K562 (cell line): Measurements from ENCODE around the gene SNW1. TPM values are rescaled to one million over a fixed set of nuclear protein-coding genes. Genes with fewer than 3 reads are reported as not detected.
A peak's percentile ranks its signal among the peaks of the same experiment; 100 is the strongest.
"Not testable (repeated sequence)": the region's sequence is repeated elsewhere in the genome, so short reads cannot be mapped to it uniquely, and the experiment has no call there.

ENCODE experiments used
- ATAC-seq: fragments of 200-7000 bp; cut with Tn5 transposase; 3 replicates; pipeline ENCODE4 v1.9.1; 2020; ENCODE audit warnings: moderate library complexity
- BruUV-seq: library from RNA; stranded (reverse); fragments of 400-500 nt; replicated peaks from 2 replicates; lab custom pipeline; 2021; lab: Mats Ljungman, UMichigan
- CTCF ChIA-PET: fragments of 300-600 bp; formaldehyde crosslinking; extraction: SDS; loops from one replicate; lab custom pipeline; 2021; ENCODE audit warnings: low intra/inter-chr PET ratio; lab: Yijun Ruan, JAX
- POLR2A ChIA-PET: fragments of 300-600, 350-650 bp; sonication (Branson Sonifier 250); formaldehyde crosslinking; extraction: SDS; loops from one replicate; lab custom pipeline; 2021; ENCODE audit warnings: antibody characterized with exemption, inconsistent platforms; lab: Yijun Ruan, JAX
- DNase-seq, 4 experiments: peaks; one replicate each; pipeline versions ENCODE4 v3.0.0 to v3.0.0-alpha.2; 2011 to 2018; ENCODE audit warnings: low spot score in 3 of 4, mixed read lengths in 3 of 4; ENCODE audit errors: extremely low read depth in 1 of 4
- FAIRE-seq: peaks from 2 replicates; lab custom pipeline; 2011; peaks lifted over from hg19 to GRCh38; lab: Jason Lieb, UNC
- H2AFZ ChIP-seq: 2 replicates; pipeline ENCODE4 v1.6.0; 2011; ENCODE audit warnings: low read depth, low read length, control low read depth, inconsistent platforms
- H3K27ac ChIP-seq: fragments of 200-600 bp; 3 replicates; pipeline ENCODE4 v1.8.0; 2011; ENCODE audit warnings: low read depth, mild to moderate bottlenecking, control low read depth, inconsistent platforms, low read length, moderate library complexity, mixed read lengths; ENCODE audit errors: extremely low read depth
- H3K27me3 ChIP-seq, 2 experiments: fragments of 300-600 bp in 1 of 2; 2 replicates in 1 of 2; 3 replicates in 1 of 2; pipeline versions ENCODE4 v1.6.0 to v1.8.0; 2011; ENCODE audit warnings: inconsistent platforms in 2 of 2, low read length in 2 of 2, mild to moderate bottlenecking in 1 of 2, mixed read lengths in 1 of 2, moderate library complexity in 1 of 2; ENCODE audit not compliant: control insufficient read depth in 2 of 2, insufficient read depth in 2 of 2
- H3K36me3 ChIP-seq: fragments of 300-600 bp; 3 replicates; pipeline ENCODE4 v1.8.0; 2011; ENCODE audit warnings: mild to moderate bottlenecking, low read length, inconsistent platforms; ENCODE audit not compliant: control insufficient read depth, insufficient read depth
- H3K4me1 ChIP-seq, 2 experiments: fragments of 200-600 bp in 1 of 2; replicated peaks in 1 of 2; 2 replicates in 1 of 2; 3 replicates in 1 of 2; pipeline versions ENCODE4 v1.5.1 to v1.8.0; 2011; ENCODE audit warnings: inconsistent platforms in 2 of 2, low read length in 2 of 2, mild to moderate bottlenecking in 1 of 2, mixed read lengths in 1 of 2, moderate library complexity in 1 of 2; ENCODE audit not compliant: control insufficient read depth in 2 of 2, insufficient read depth in 2 of 2
- H3K4me2 ChIP-seq: 2 replicates; pipeline ENCODE4 v1.6.1; 2011; ENCODE audit warnings: low read length, control low read depth, inconsistent platforms, mixed read lengths; ENCODE audit not compliant: insufficient read depth
- H3K4me3 ChIP-seq: fragments of 200-600 bp; sonication (generic), shearing (Covaris generic); 2 replicates; pipeline ENCODE4 v1.5.1; 2016; ENCODE audit warnings: control low read depth, inconsistent platforms
- H3K79me2 ChIP-seq: fragments of 200-600 bp; 3 replicates; pipeline ENCODE4 v1.8.0; 2011; ENCODE audit warnings: low read length, inconsistent platforms; ENCODE audit not compliant: control insufficient read depth, insufficient read depth
- H3K9ac ChIP-seq, 2 experiments: 2 replicates each; pipeline versions ENCODE4 v1.6.0 to v1.6.1; 2011; ENCODE audit warnings: low read depth in 2 of 2, low read length in 2 of 2, control low read depth in 1 of 2, inconsistent platforms in 1 of 2, mild to moderate bottlenecking in 1 of 2, mixed read lengths in 1 of 2; ENCODE audit not compliant: insufficient read depth in 1 of 2
- H3K9me1 ChIP-seq: one replicate; pipeline ENCODE4 v1.6.0; 2011; ENCODE audit warnings: inconsistent platforms, mild to moderate bottlenecking, low read length, moderate library complexity; ENCODE audit not compliant: control insufficient read depth, insufficient read depth
- H3K9me3 ChIP-seq: replicated peaks from 2 replicates; pipeline ENCODE4 v1.5.1; 2011; ENCODE audit warnings: low read depth, low read length, inconsistent platforms; ENCODE audit not compliant: control insufficient read depth, insufficient read depth
- H4K20me1 ChIP-seq: replicated peaks from 2 replicates; pipeline ENCODE4 v1.6.1; 2011; ENCODE audit warnings: low read length, inconsistent platforms, mixed read lengths; ENCODE audit not compliant: control insufficient read depth, insufficient read depth
- ZFP36 ChIP-seq: fragments of 150-350 bp; IDR thresholded peaks from 2 replicates; pipeline ENCODE4 v1.6.1; 2018; ENCODE audit warnings: low read length, low read depth; ENCODE audit not compliant: partially characterized antibody
- WGBS: fragments of 100-300 bp; shearing (Covaris generic); methylation state at CpG from one replicate; pipeline ENCODE4 v1.1.6; 2016; ENCODE audit warnings: low coverage, mixed read lengths; ENCODE audit not compliant: insufficient coverage; ENCODE audit errors: missing lambda C conversion rate; 5-methylcytosine and 5-hydroxymethylcytosine counted together
- in situ Hi-C: fragments of 300-500 bp; cut with MboI; formaldehyde crosslinking; loops from 4 replicates; pipeline ENCODE4 v1.15.0; 2018; ENCODE audit warnings: inconsistent platforms, mixed read lengths
- intact Hi-C: fragments of 100-400 bp; cut with micrococcal nuclease; formaldehyde crosslinking; loops from 2 replicates; pipeline ENCODE4 v1.14.2; 2022
- polyA plus RNA-seq, 8 experiments: library from polyadenylated mRNA; depleted of rRNA in 4 of 8; stranded (reverse) in 5 of 8; unstranded in 3 of 8; fragments of >200 nt; fragmentation: Nextera tagmentation in 2 of 8; fragmentation: Illumina TruSeq in 1 of 8; extraction: Ambion mirVana in 2 of 8; extraction: Trizol in 1 of 8; gene quantifications; 2 replicates each; pipeline versions ENCODE4 v1.2.1 to v1.2.3, GENCODE V29; 2011 to 2014; ENCODE audit warnings: inconsistent platforms in 1 of 8, missing spikeins in 1 of 8
- total RNA-seq, 7 experiments: library from RNA; depleted of rRNA in 6 of 7; stranded (reverse); fragments of >200 nt in 6 of 7; fragmentation: Illumina TruSeq in 2 of 7; extraction: Trizol in 2 of 7; gene quantifications; 2 replicates each; pipeline versions ENCODE4 v1.2.1 to v1.2.3, GENCODE V29; 2011 to 2021; ENCODE audit warnings: low replicate concordance in 1 of 7

Gene SNW1
- total and polyA plus RNA-seq, 9 of the 15 experiments (the other 6 are each of a cell fraction or from before 2014, with no cell fraction given) = 64.4 to 143 (median 98.2) TPM

DNA sequence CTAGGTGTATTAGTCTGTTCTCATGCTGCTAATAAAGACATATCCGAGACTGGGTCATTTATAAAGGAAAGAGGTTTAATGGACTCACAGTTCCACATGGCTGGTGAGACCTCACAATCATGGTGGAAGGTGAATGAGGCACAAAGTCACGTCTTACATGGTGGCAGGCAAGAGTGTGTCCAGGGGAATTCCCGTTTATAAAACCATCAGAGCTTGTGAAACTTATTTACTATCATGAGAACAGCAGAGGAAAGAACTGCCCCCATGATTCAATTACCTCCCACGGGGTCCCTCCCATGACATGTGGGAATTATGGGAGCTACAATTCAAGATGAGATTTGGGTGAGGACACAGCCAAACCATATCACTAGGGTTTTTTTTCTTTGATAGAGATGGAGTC, 13.0 kb upstream of the SNW1 start:
- TF ChIP-seq ZFP36 = peak; percentile 34
- H3K79me2 ChIP-seq, H3K4me2 ChIP-seq, H3K27ac ChIP-seq, DNase-seq, POLR2A ChIA-PET, ATAC-seq, H3K27me3 ChIP-seq, H3K36me3 ChIP-seq, H2AFZ ChIP-seq, H3K9me3 ChIP-seq, H4K20me1 ChIP-seq, H3K4me1 ChIP-seq, H3K9ac ChIP-seq, intact Hi-C loops, H3K9me1 ChIP-seq, in situ Hi-C loops, BruUV-seq, FAIRE-seq, H3K4me3 ChIP-seq, CTCF ChIA-PET: not testable (repeated sequence)
- 24% methylated on average over 4 of the region's 4 CpGs for WGBS

DNA sequence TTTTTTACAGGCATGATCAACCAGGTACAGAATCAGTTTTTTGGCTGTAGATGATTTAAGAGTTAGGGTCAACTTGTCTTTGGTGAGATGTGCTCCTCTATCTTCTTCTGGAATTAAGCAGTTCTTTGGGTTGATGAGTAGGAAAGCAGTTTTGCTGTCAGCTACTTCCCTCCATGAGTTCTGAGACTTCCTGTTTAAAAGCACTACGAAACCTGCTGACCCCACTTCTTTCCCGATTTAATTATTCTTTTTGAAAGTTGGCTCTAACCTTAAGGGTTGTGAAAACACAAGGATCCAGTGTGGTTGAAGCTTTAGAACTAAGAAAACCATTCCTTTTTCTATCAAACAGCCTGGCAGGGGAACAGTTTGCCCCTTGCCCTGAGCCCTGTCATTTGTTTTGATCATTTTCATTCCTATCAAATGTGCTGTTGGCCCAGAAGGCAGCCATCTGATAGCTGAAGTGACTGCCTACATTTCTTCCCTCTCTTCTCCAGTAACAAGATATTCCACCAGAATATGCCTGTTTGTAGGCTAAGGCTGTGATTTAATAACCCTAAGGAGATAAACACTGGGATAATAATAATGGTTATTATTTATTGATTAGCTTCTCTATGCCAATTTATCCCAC, 7.6 kb upstream of the SNW1 start:
- H4K20me1 ChIP-seq, intact Hi-C loops, H3K4me3 ChIP-seq, CTCF ChIA-PET, H3K4me1 ChIP-seq, H3K9me3 ChIP-seq, H3K36me3 ChIP-seq, BruUV-seq, H3K9ac ChIP-seq, H3K27ac ChIP-seq, H3K27me3 ChIP-seq, H3K79me2 ChIP-seq, DNase-seq, ATAC-seq, H3K4me2 ChIP-seq, H3K9me1 ChIP-seq, in situ Hi-C loops: not testable (repeated sequence)
- 4% methylated on average over 2 of the region's 2 CpGs for WGBS
- H2AFZ ChIP-seq = peak overlapping the region; percentile 33; the same call in 1 of the 2 replicates
- peak; percentile 75 for FAIRE-seq
- POLR2A ChIA-PET = interaction anchor here (1.3 kb wide), 1 partner anchor 8 kb away, joined by 9 read pairs; the partner anchor contains the start of gene SNW1
